Parathyroid adenoma (tissue), 2 donors: ENCODE data around the gene GPR137.

Source experiments
- H2AFZ ChIP-seq: fragments of 300-600 bp; sonication (generic); one replicate; pipeline ENCODE4 v1.7.0; 2017; ENCODE audit warnings: antibody characterized with exemption, mild to moderate bottlenecking
- H3K27ac ChIP-seq: fragments of 300-600 bp; sonication (generic); one replicate; pipeline ENCODE4 v1.7.0; 2017
- H3K27me3 ChIP-seq: fragments of 300-600 bp; sonication (generic); one replicate; pipeline ENCODE4 v1.7.0; 2017; ENCODE audit warnings: low read length; ENCODE audit not compliant: control insufficient read depth, insufficient read depth
- H3K36me3 ChIP-seq: fragments of 300-600 bp; sonication (generic); one replicate; pipeline ENCODE4 v1.7.0; 2017; ENCODE audit warnings: low read length; ENCODE audit not compliant: control insufficient read depth, insufficient read depth
- H3K4me1 ChIP-seq: fragments of 300-600 bp; sonication (generic); one replicate; pipeline ENCODE4 v1.7.0; 2017; ENCODE audit warnings: control low read depth
- H3K4me2 ChIP-seq: fragments of 300-600 bp; sonication (generic); one replicate; pipeline ENCODE4 v1.7.0; 2017; ENCODE audit warnings: low read length
- H3K4me3 ChIP-seq: fragments of 300-600 bp; sonication (generic); one replicate; pipeline ENCODE4 v1.7.0; 2017; ENCODE audit warnings: low read depth, low read length
- H3K79me2 ChIP-seq: fragments of 300-600 bp; sonication (generic); one replicate; pipeline ENCODE4 v1.7.0; 2017; ENCODE audit warnings: control low read depth
- H3K9ac ChIP-seq: fragments of 300-600 bp; sonication (generic); one replicate; pipeline ENCODE4 v1.7.0; 2017; ENCODE audit warnings: mild to moderate bottlenecking
- H3K9me3 ChIP-seq: fragments of 300-600 bp; sonication (generic); one replicate; pipeline ENCODE4 v1.7.0; 2017; ENCODE audit warnings: low read length; ENCODE audit not compliant: control insufficient read depth
- TF ChIP-seq, protein P1 (sequence below): fragments of 300-600 bp; sonication (generic); IDR thresholded peaks from one replicate; pipeline ENCODE4 v1.7.0; 2017; ENCODE audit warnings: antibody characterized with exemption, mild to moderate bottlenecking
- donor health status: primary hyperparathyroidism.

GPR137 gene

GRCh38 chr11:64259533-64260067, 26.0 kb upstream of the GPR137 start:
- no peaks in the 10 kb centered on the region for H3K9me3 ChIP-seq

DNA sequence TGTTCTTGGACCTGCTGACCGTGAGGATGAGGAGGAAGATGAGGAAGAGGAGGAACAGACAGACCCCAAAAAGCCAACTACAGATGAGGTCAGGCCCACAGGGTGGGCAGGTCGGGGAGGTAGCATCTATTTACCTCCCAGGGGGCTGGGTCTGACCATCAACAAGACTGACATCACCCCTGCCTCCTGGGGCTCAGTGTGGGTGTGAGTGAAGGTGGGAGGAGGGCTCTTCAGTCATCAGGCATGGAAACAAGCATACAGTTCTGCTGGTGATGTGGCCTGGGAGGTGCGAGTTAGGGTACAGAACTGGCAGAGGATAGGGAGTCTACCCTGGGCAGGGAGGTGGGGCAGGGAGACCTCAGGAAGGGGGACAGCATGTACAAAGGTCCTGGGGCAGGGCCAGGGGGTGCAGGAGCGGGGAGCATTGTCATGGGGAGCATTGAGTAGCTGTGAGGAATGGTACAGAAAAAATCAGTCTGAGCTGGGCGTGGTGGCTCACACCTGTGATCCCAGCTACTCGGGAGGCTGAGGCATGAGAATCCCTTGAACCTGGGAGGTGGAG, 25.4 kb upstream of the GPR137 start:
- Histone ChIP-seq H3K4me1 (peaks cover 12% of the 10 kb centered on the region), H3K36me3 (no peaks in the 10 kb centered on the region), H3K27me3 (no peaks in the 10 kb centered on the region), H3K4me2 (no peak overlapping the region), H3K4me3 (no peak overlapping the region), H3K9me3 (no peaks in the 10 kb centered on the region), H3K27ac (no peak overlapping the region), H3K79me2 (no peaks in the 10 kb centered on the region), H2AFZ (no peak overlapping the region), H3K9ac (no peak overlapping the region)
- TF ChIP-seq, protein P1, sequence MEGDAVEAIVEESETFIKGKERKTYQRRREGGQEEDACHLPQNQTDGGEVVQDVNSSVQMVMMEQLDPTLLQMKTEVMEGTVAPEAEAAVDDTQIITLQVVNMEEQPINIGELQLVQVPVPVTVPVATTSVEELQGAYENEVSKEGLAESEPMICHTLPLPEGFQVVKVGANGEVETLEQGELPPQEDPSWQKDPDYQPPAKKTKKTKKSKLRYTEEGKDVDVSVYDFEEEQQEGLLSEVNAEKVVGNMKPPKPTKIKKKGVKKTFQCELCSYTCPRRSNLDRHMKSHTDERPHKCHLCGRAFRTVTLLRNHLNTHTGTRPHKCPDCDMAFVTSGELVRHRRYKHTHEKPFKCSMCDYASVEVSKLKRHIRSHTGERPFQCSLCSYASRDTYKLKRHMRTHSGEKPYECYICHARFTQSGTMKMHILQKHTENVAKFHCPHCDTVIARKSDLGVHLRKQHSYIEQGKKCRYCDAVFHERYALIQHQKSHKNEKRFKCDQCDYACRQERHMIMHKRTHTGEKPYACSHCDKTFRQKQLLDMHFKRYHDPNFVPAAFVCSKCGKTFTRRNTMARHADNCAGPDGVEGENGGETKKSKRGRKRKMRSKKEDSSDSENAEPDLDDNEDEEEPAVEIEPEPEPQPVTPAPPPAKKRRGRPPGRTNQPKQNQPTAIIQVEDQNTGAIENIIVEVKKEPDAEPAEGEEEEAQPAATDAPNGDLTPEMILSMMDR: no peak

More at GRCh38 chr11:64259533-64260067, 26.0 kb upstream of the GPR137 start:
- H3K27me3 ChIP-seq: no peaks in the 10 kb centered on the region
- H3K36me3 ChIP-seq: no peaks in the 10 kb centered on the region
- H3K4me1 ChIP-seq: peaks cover 18% of the 10 kb centered on the region
- no peak overlapping the region for H3K4me3 ChIP-seq
- H3K9ac ChIP-seq: no peak overlapping the region
- no peak overlapping the region for H3K4me2 ChIP-seq
- no peak overlapping the region for H3K27ac ChIP-seq
- no peak overlapping the region for H2AFZ ChIP-seq
- TF ChIP-seq, protein P1: no peak
- H3K79me2 ChIP-seq: no peaks in the 10 kb centered on the region

DNA sequence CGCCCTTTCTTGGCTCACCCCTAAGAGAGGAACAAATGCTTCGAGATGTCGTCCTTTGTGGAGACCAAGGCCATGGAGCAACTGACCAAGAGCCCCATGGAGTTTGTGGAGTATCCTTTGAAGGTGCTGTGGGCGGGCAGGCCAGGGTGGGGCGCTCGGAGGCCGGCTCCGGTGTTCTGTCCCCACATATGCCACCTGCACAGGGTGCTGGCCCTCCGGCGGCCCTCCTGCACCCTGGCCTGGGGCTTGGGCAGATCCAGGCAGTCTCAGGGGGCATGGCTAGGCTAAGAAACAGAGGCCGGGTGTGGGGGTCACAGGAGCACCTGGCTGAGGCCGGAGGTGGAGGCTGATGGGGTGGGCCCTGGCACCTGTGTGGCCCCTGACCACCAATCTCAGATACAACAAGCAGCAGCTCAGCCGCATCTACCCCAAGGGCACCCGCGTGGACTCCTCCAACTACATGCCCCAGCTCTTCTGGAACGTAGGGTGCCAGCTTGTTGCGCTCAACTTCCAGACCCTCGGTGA, 24.0 kb upstream of the GPR137 start:
- Histone ChIP-seq H3K79me2 (no peaks in the 10 kb centered on the region), H3K36me3 (no peaks in the 10 kb centered on the region), H3K9ac (no peak overlapping the region), H3K4me2 (no peak overlapping the region), H2AFZ (no peak overlapping the region), H3K27me3 (no peaks in the 10 kb centered on the region), H3K4me1 (no peaks in the 10 kb centered on the region), H3K27ac (no peak overlapping the region), H3K4me3 (no peak overlapping the region), H3K9me3 (no peaks in the 10 kb centered on the region)
- TF ChIP-seq, protein P1: no peak

- Histone ChIP-seq H3K9ac (no peak overlapping the region), H3K36me3 (no peaks in the 10 kb centered on the region), H3K27ac (no peak overlapping the region), H3K79me2 (no peaks in the 10 kb centered on the region), H3K4me2 (no peak overlapping the region), H3K4me3 (no peak overlapping the region), H2AFZ (no peak overlapping the region), H3K27me3 (no peaks in the 10 kb centered on the region), H3K4me1 (no peaks in the 10 kb centered on the region), H3K9me3 (no peaks in the 10 kb centered on the region)
- TF ChIP-seq, protein P1: no peak
Measured at GRCh38 chr11:64262271-64263002, 23.2 kb upstream of the GPR137 start.
